H1 (cell line): ENCODE data around the gene H1-8. TPM values are rescaled to one million over a fixed set of nuclear protein-coding genes. Genes with fewer than 3 reads are reported as not detected.

ENCODE experiments used
- CTCF ChIA-PET: fragments of 300-600 bp; sonication (Branson Sonifier 250); formaldehyde crosslinking; loops from one replicate; lab custom pipeline; 2021; ENCODE audit not compliant: partially characterized antibody; lab: Charles Lee
- POLR2A ChIA-PET: fragments of 300-600 bp; sonication (Branson Sonifier 250); formaldehyde crosslinking; loops from one replicate; lab custom pipeline; 2021; ENCODE audit warnings: inconsistent platforms; ENCODE audit not compliant: partially characterized antibody; lab: Charles Lee
- DNase-seq, 2 experiments: peaks; one replicate each; pipeline versions ENCODE4 v3.0.0 to v3.0.0-alpha.2; 2010 to 2022; ENCODE audit warnings: low spot score in 2 of 2, low read depth in 1 of 2, mixed read lengths in 1 of 2
- FAIRE-seq: peaks from 2 replicates; lab custom pipeline; 2011; peaks lifted over from hg19 to GRCh38; lab: Jason Lieb, UNC
- H2AFZ ChIP-seq: 2 replicates; pipeline ENCODE4 v1.8.1; 2012; ENCODE audit warnings: low read length, inconsistent platforms
- H2AK5ac ChIP-seq: 2 replicates; pipeline ENCODE4 v1.6.1; 2013; ENCODE audit warnings: low read depth, low read length
- H2BK120ac ChIP-seq: replicated peaks from 2 replicates; pipeline ENCODE3; 2013; ENCODE audit warnings: low read depth, low read length, inconsistent platforms
- H2BK12ac ChIP-seq: 2 replicates; pipeline ENCODE4 v1.6.1; 2013; ENCODE audit warnings: low read depth, low read length
- H2BK15ac ChIP-seq: 2 replicates; pipeline ENCODE4 v1.6.1; 2013; ENCODE audit warnings: low read length
- H2BK20ac ChIP-seq: 2 replicates; pipeline ENCODE4 v1.6.1; 2013; ENCODE audit warnings: low read length
- H2BK5ac ChIP-seq: 2 replicates; pipeline ENCODE4 v1.6.1; 2013; ENCODE audit warnings: low read depth, low read length
- H3K14ac ChIP-seq: 2 replicates; pipeline ENCODE4 v1.6.1; 2013; ENCODE audit warnings: inconsistent platforms; ENCODE audit not compliant: insufficient read length
- H3K18ac ChIP-seq: 2 replicates; pipeline ENCODE4 v1.6.1; 2013; ENCODE audit warnings: low read length; ENCODE audit errors: extremely low read depth
- H3K23ac ChIP-seq: 2 replicates; pipeline ENCODE4 v1.6.1; 2013; ENCODE audit warnings: inconsistent platforms; ENCODE audit not compliant: insufficient read length
- H3K23me2 ChIP-seq: 2 replicates; pipeline ENCODE4 v1.6.1; 2013; ENCODE audit warnings: low read depth, low read length
- H3K27ac ChIP-seq: 2 replicates; pipeline ENCODE4 v1.6.1; 2011; ENCODE audit warnings: low read depth, low read length, inconsistent platforms
- H3K27me3 ChIP-seq, 4 experiments: replicated peaks in 1 of 4; 1 replicate in 1 of 4; 2 replicates in 3 of 4; pipeline versions ENCODE4 v1.6.1 to v1.8.1; 2011 to 2013; ENCODE audit warnings: low read length in 3 of 4, mild to moderate bottlenecking in 3 of 4, inconsistent platforms in 2 of 4, mixed read lengths in 2 of 4, moderate library complexity in 1 of 4; ENCODE audit not compliant: control insufficient read depth in 3 of 4, insufficient read depth in 3 of 4; ENCODE audit errors: extremely low read depth in 1 of 4
- H3K36me3 ChIP-seq, 4 experiments: 2 replicates each; pipeline versions ENCODE4 v1.6.1 to v1.8.1; 2011 to 2013; ENCODE audit warnings: mild to moderate bottlenecking in 4 of 4, low read length in 3 of 4, moderate library complexity in 2 of 4, control low read depth in 1 of 4, inconsistent platforms in 1 of 4; ENCODE audit not compliant: insufficient read depth in 4 of 4, control insufficient read depth in 2 of 4
- H3K4ac ChIP-seq: replicated peaks from 2 replicates; pipeline ENCODE3; 2013; ENCODE audit warnings: low read length, low read depth, mixed read lengths, inconsistent platforms; ENCODE audit not compliant: insufficient read length
- H3K4me1 ChIP-seq, 4 experiments: replicated peaks in 1 of 4; 1 replicate in 1 of 4; 2 replicates in 3 of 4; pipeline versions ENCODE4 v1.6.1 to v1.8.1; 2011 to 2013; ENCODE audit warnings: low read length in 3 of 4, inconsistent platforms in 2 of 4, mixed read lengths in 1 of 4; ENCODE audit not compliant: insufficient read depth in 4 of 4, control insufficient read depth in 3 of 4
- H3K4me2 ChIP-seq, 2 experiments: 2 replicates each; pipeline versions ENCODE4 v1.6.1 to v1.8.1; 2011 to 2013; ENCODE audit warnings: low read depth in 2 of 2, low read length in 2 of 2, control low read depth in 1 of 2, inconsistent platforms in 1 of 2, mild to moderate bottlenecking in 1 of 2; ENCODE audit not compliant: insufficient read depth in 1 of 2
- H3K4me3 ChIP-seq, 4 experiments: fragments of 200-600, 300-600 bp in 1 of 4; sonication (generic), shearing (Covaris generic), sonication (Bioruptor Twin) in 1 of 4; 2 replicates each; pipeline versions ENCODE4 v1.5.1 to v1.8.1; 2011 to 2016; ENCODE audit warnings: low read length in 4 of 4, low read depth in 3 of 4, control low read depth in 2 of 4, inconsistent platforms in 2 of 4, mild to moderate bottlenecking in 2 of 4, mixed read lengths in 1 of 4, moderate library complexity in 1 of 4; ENCODE audit not compliant: insufficient read depth in 2 of 4; ENCODE audit errors: extremely low read depth in 1 of 4
- H3K56ac ChIP-seq: replicated peaks from 2 replicates; pipeline ENCODE3; 2013; ENCODE audit warnings: low read depth, mild to moderate bottlenecking, mixed read lengths, low read length, inconsistent platforms; ENCODE audit not compliant: insufficient read length
- H3K79me1 ChIP-seq: 2 replicates; pipeline ENCODE4 v1.6.1; 2013; ENCODE audit warnings: low read depth, low read length, control low read depth
- H3K79me2 ChIP-seq, 2 experiments: 2 replicates each; pipeline versions ENCODE4 v1.6.1 to v1.8.1; 2012 to 2013; ENCODE audit warnings: low read length in 2 of 2, mild to moderate bottlenecking in 2 of 2, inconsistent platforms in 1 of 2; ENCODE audit not compliant: insufficient read depth in 2 of 2, control insufficient read depth in 1 of 2
- H3K9ac ChIP-seq, 4 experiments: replicated peaks in 1 of 4; 1 replicate in 1 of 4; 2 replicates in 3 of 4; pipeline versions ENCODE4 v1.6.1 to v1.8.1; 2011 to 2013; ENCODE audit warnings: low read depth in 3 of 4, low read length in 3 of 4, control low read depth in 2 of 4, mild to moderate bottlenecking in 2 of 4, moderate library complexity in 2 of 4, inconsistent platforms in 1 of 4; ENCODE audit errors: extremely low read depth in 1 of 4
- H3K9me3 ChIP-seq, 2 experiments: 2 replicates each; pipeline versions ENCODE4 v1.6.1 to v1.8.1; 2012 to 2013; ENCODE audit warnings: mild to moderate bottlenecking in 2 of 2, moderate library complexity in 2 of 2, control low read depth in 1 of 2, inconsistent platforms in 1 of 2, low read depth in 1 of 2, low read length in 1 of 2, mixed read lengths in 1 of 2; ENCODE audit not compliant: insufficient read depth in 2 of 2
- H4K20me1 ChIP-seq, 2 experiments: replicated peaks in 1 of 2; 2 replicates each; pipeline versions ENCODE3 to v1.8.1; 2011 to 2013; ENCODE audit warnings: inconsistent platforms in 2 of 2, low read length in 2 of 2, mild to moderate bottlenecking in 1 of 2; ENCODE audit not compliant: insufficient read depth in 2 of 2, control insufficient read depth in 1 of 2
- H4K5ac ChIP-seq: 2 replicates; pipeline ENCODE4 v1.6.1; 2013; ENCODE audit warnings: low read length, low read depth, mixed read lengths, inconsistent platforms; ENCODE audit not compliant: insufficient read length
- H4K8ac ChIP-seq: 2 replicates; pipeline ENCODE4 v1.8.0; 2013; ENCODE audit warnings: mild to moderate bottlenecking, moderate library complexity, low read length, inconsistent platforms; ENCODE audit not compliant: insufficient read depth; ENCODE audit errors: extremely low read depth
- H4K91ac ChIP-seq: replicated peaks from 2 replicates; pipeline ENCODE3; 2013; ENCODE audit warnings: low read length, mixed read lengths, inconsistent platforms; ENCODE audit not compliant: insufficient read length
- ATF2 ChIP-seq: IDR thresholded peaks from 2 replicates; pipeline ENCODE4 v1.6.1; 2012; ENCODE audit warnings: low read length, inconsistent platforms
- CBX5 ChIP-seq: fragments of 300-800, 300-1000 bp; sonication (generic); IDR thresholded peaks from 2 replicates; pipeline ENCODE4 v1.7.1; 2016; ENCODE audit warnings: antibody characterized with exemption, low read length, low read depth
- CTBP2 ChIP-seq: IDR thresholded peaks from 2 replicates; pipeline ENCODE4 v1.7.0; 2011; ENCODE audit warnings: borderline replicate concordance, mild to moderate bottlenecking, moderate library complexity, mixed read lengths, low read length; ENCODE audit not compliant: insufficient read depth, insufficient read length
- CTCF ChIP-seq, 3 experiments: IDR thresholded peaks; 1 replicate in 2 of 3; 2 replicates in 1 of 3; pipeline versions ENCODE4 v1.5.1 to v1.6.1; 2011; ENCODE audit warnings: low read length in 3 of 3, mild to moderate bottlenecking in 3 of 3, inconsistent platforms in 2 of 3, low read depth in 1 of 3, moderate library complexity in 1 of 3; ENCODE audit not compliant: insufficient read depth in 1 of 3; ENCODE audit errors: control extremely low read depth in 1 of 3
- USF2 ChIP-seq: IDR thresholded peaks from 2 replicates; pipeline ENCODE4 v1.6.1; 2011; ENCODE audit warnings: low read length, improper control_type of control experiment
- YY1 ChIP-seq: IDR thresholded peaks from 2 replicates; pipeline ENCODE4 v1.6.1; 2011; ENCODE audit warnings: low read depth, mild to moderate bottlenecking, low read length
- WGBS, 2 experiments: shearing (Covaris generic) in 1 of 2; methylation state at CpG; one replicate each; pipeline versions ENCODE4 v1.1.6 to v1.1.7; 2013 to 2015; ENCODE audit warnings: low lambda C conversion rate in 2 of 2, mixed read lengths in 2 of 2, inconsistent platforms in 1 of 2, low coverage in 1 of 2, missing lambda C conversion rate in 1 of 2; ENCODE audit not compliant: insufficient replicate concordance in 2 of 2, insufficient coverage in 1 of 2, insufficient read length in 1 of 2; ENCODE audit errors: extremely low coverage in 1 of 2, missing lambda C conversion rate in 1 of 2; 5-methylcytosine and 5-hydroxymethylcytosine counted together
- polyA plus RNA-seq, 7 experiments: library from polyadenylated mRNA; depleted of rRNA in 3 of 7; stranded (reverse) in 5 of 7; unstranded in 2 of 7; fragments of >200 nt in 5 of 7; fragments of 200-250 nt in 2 of 7; gene quantifications; 1 replicate in 5 of 7; 2 replicates in 1 of 7; 4 replicates in 1 of 7; pipeline versions ENCODE4 v1.2.1 to v1.2.3, GENCODE V29; 2011 to 2013; ENCODE audit warnings: missing spikeins in 2 of 7, mixed read lengths in 2 of 7
- total RNA-seq: library from RNA; stranded (reverse); fragmentation: NEBNext Ultra II Directional; extraction: Animal tissue kit (Norgen Biotek cat#: 25700); gene quantifications from 2 replicates; pipeline ENCODE4 v1.2.1, GENCODE V29; 2021

Gene H1-8
- total and polyA plus RNA-seq, 2 of the 8 experiments (the other 6 are each of a cell fraction or from before 2014, with no cell fraction given), result not detected

GRCh38 chr3:129558081-129558771 is 15.3 kb downstream of the H1-8 start:
- DNase-seq (no peak), FAIRE-seq (no peak)
- peak overlapping the region; percentile 50; the same call in 1 of the 2 replicates for H2BK12ac ChIP-seq
- 91% methylated on average over 15 of the region's 15 CpGs; no CpG with 5 or more reads in 1 of the 2 experiments for WGBS, 2 experiments
- H2BK20ac ChIP-seq, result peak overlapping the region; percentile 48; the same call in 1 of the 2 replicates
- no peak overlapping the region for H3K9ac ChIP-seq
- H2AFZ ChIP-seq, result no peak overlapping the region
- H3K23me2 ChIP-seq, result no peaks in the 10 kb centered on the region
- no peaks in the 10 kb centered on the region for H3K79me2 ChIP-seq
- H3K4me2 ChIP-seq, result no peak overlapping the region
- no peak overlapping the region for H3K27ac ChIP-seq
- peaks cover 0 to 14% (median 7%) of the 10 kb centered on the region in 4 experiments; a peak in 6 of 7 replicates for H3K4me1 ChIP-seq
- H3K56ac ChIP-seq, result no peak overlapping the region
- no peak overlapping the region; the same call in 1 of the 2 replicates for H4K8ac ChIP-seq
- no peaks in the 10 kb centered on the region; a peak in 1 of 8 replicates for H3K36me3 ChIP-seq
- H2BK15ac ChIP-seq, result no peak overlapping the region
- H3K27me3 ChIP-seq, result no peaks in the 10 kb centered on the region; a peak in 1 of 7 replicates
- no peak overlapping the region for H3K4ac ChIP-seq
- no peak overlapping the region for H4K5ac ChIP-seq
- H2BK5ac ChIP-seq, result peak overlapping the region; percentile 71
- CTCF ChIA-PET, result interaction anchor here (1.1 to 11.3 kb wide), 4 partner anchors 8 to 68 kb away, joined by 4 to 93 read pairs (median 7); no protein-coding TSS in a partner anchor
- no peak overlapping the region for H2BK120ac ChIP-seq
- no peak overlapping the region for H3K23ac ChIP-seq
- H4K20me1 ChIP-seq, result peaks cover 0 to 1% of the 10 kb centered on the region in 2 experiments
- H3K4me3 ChIP-seq, result no peak overlapping the region
- no peaks in the 10 kb centered on the region for H3K9me3 ChIP-seq
- no peaks in the 10 kb centered on the region for H3K79me1 ChIP-seq
- H2AK5ac ChIP-seq, result 0 out of 2 replicates have a peak overlapping the region, but pooled peaks have one; percentile 53
- H3K18ac ChIP-seq, result no peak overlapping the region
- POLR2A ChIA-PET, result interaction anchor here (0.8 kb wide), 1 partner anchor 110 kb away, joined by 3 read pairs; no protein-coding TSS in a partner anchor
- peak overlapping the region; percentile 5 for H4K91ac ChIP-seq
- H3K14ac ChIP-seq, result no peak overlapping the region
- TF ChIP-seq CTBP2 (no peak), CTCF (IDR thresholded peaks at IDR 0.05; ENCODE audit: control extremely low read depth in 1 of 3, insufficient read depth in 1 of 3, low read depth in 1 of 3, low read length in 3 of 3) (no peak), YY1 (no peak), ATF2 (no peak), USF2 (no peak), CBX5 (no peak)
